NCI-H82 (cell line): ENCODE results near the gene RAMACL.
"Not testable (repeated sequence)": the region's sequence is repeated elsewhere in the genome, so short reads cannot be mapped to it uniquely, and the experiment has no call there.

Experiments used
- DNase-seq: peaks from one replicate; lab custom pipeline; 2025; lab: John Stamatoyannopoulos, UW

RAMACL gene

GRCh38 chr6:166554316-166554715 lies 32.2 kb downstream of the RAMACL start:
- no peak for DNase-seq

GRCh38 chr6:166553563-166554271 lies 32.8 kb downstream of the RAMACL start:
- no peak for DNase-seq

- no peak for DNase-seq
Observed at GRCh38 chr6:166552600-166552999, 33.9 kb downstream of the RAMACL start.

- no peak for DNase-seq
Observed at GRCh38 chr6:166551754-166552495, 34.6 kb downstream of the RAMACL start.

- DNase-seq = no peak
Observed at GRCh38 chr6:166546653-166547052, 39.8 kb downstream of the RAMACL start.

GRCh38 chr6:166545156-166546034 lies 41.1 kb downstream of the RAMACL start:
- no peak for DNase-seq

GRCh38 chr6:166544296-166544605 lies 42.2 kb downstream of the RAMACL start:
- no peak for DNase-seq

- DNase-seq = no peak
Observed at GRCh38 chr6:166543603-166544295, 42.7 kb downstream of the RAMACL start.

- no peak for DNase-seq
Observed at GRCh38 chr6:166542580-166542912, 43.9 kb downstream of the RAMACL start.

- DNase-seq = no peak
Observed at GRCh38 chr6:166541876-166542579, 44.5 kb downstream of the RAMACL start.

- DNase-seq = no peak
Observed at GRCh38 chr6:166541366-166541765, 45.1 kb downstream of the RAMACL start.

GRCh38 chr6:166540631-166541331 lies 45.7 kb downstream of the RAMACL start:
- no peak for DNase-seq

- DNase-seq = no peak
Observed at GRCh38 chr6:166539543-166539942, 46.9 kb downstream of the RAMACL start.

GRCh38 chr6:166539011-166539385 lies 47.5 kb downstream of the RAMACL start:
- DNase-seq = not testable (repeated sequence)

- no peak for DNase-seq
Observed at GRCh38 chr6:166538297-166539010, 48.0 kb downstream of the RAMACL start.

- DNase-seq = no peak
Observed at GRCh38 chr6:166534658-166535406, 51.6 kb downstream of the RAMACL start.

- no peak for DNase-seq
Observed at GRCh38 chr6:166533205-166533824, 53.2 kb downstream of the RAMACL start.
